KMS-11 (cell line): Measurements from ENCODE around the gene TRAM2.

Experiments used
- H2AFZ ChIP-seq: fragments of 200-600 bp; sonication (generic); 2 replicates; pipeline ENCODE4 v1.6.1; 2016; ENCODE audit warnings: antibody characterized with exemption, mixed run types, low read depth
- H3K27ac ChIP-seq: fragments of 200-600 bp; sonication (generic); 2 replicates; pipeline ENCODE4 v1.6.1; 2016; ENCODE audit warnings: mild to moderate bottlenecking, mixed run types
- H3K27me3 ChIP-seq: fragments of 200-600 bp; sonication (generic); 2 replicates; pipeline ENCODE4 v1.6.1; 2017; ENCODE audit warnings: mild to moderate bottlenecking, low read depth, mixed run types, moderate library complexity; ENCODE audit not compliant: insufficient read depth
- H3K36me3 ChIP-seq: fragments of 200-600 bp; sonication (generic); 2 replicates; pipeline ENCODE4 v1.6.1; 2017; ENCODE audit warnings: mild to moderate bottlenecking, mixed run types; ENCODE audit not compliant: insufficient read depth
- H3K4me1 ChIP-seq: fragments of 200-600 bp; sonication (generic); 2 replicates; pipeline ENCODE4 v1.6.1; 2016; ENCODE audit warnings: mild to moderate bottlenecking, low read depth, mixed run types; ENCODE audit not compliant: poor library complexity, severe bottlenecking
- H3K4me2 ChIP-seq: fragments of 200-600 bp; sonication (generic); 2 replicates; pipeline ENCODE4 v1.7.0; 2016; ENCODE audit warnings: mild to moderate bottlenecking, mixed run types
- H3K4me3 ChIP-seq: fragments of 200-600 bp; sonication (generic); IDR thresholded peaks from 2 replicates; pipeline ENCODE4 v1.6.1; 2017; ENCODE audit warnings: low read depth, low read length, mixed read lengths; ENCODE audit not compliant: insufficient read depth
- H3K79me2 ChIP-seq: fragments of 200-600 bp; sonication (generic); 2 replicates; pipeline ENCODE4 v1.6.1; 2016; ENCODE audit warnings: low read depth, mixed run types; ENCODE audit not compliant: insufficient read depth
- H3K9ac ChIP-seq: fragments of 200-600 bp; sonication (generic); 2 replicates; pipeline ENCODE4 v1.6.1; 2016; ENCODE audit warnings: mild to moderate bottlenecking, mixed run types
- H4K20me1 ChIP-seq: fragments of 200-600 bp; sonication (generic); 2 replicates; pipeline ENCODE4 v1.6.1; 2016; ENCODE audit warnings: mild to moderate bottlenecking, mixed run types; ENCODE audit not compliant: insufficient read depth
- CTCF ChIP-seq: fragments of 200-600 bp; sonication (generic); conservative IDR thresholded peaks from 2 replicates; pipeline ENCODE4 v1.6.1; 2017; ENCODE audit warnings: low read depth, mild to moderate bottlenecking, antibody characterized with exemption, low read length, moderate library complexity, mixed read lengths

Gene TRAM2

GRCh38 chr6:52498538-52499017 is 78.3 kb downstream of the TRAM2 start:
- peak overlapping the region; percentile 67 for H3K9ac ChIP-seq
- H3K27ac ChIP-seq, result peak overlapping the region; percentile 91
- peaks cover 3% of the 10 kb centered on the region; the same call in 1 of the 2 replicates for H3K79me2 ChIP-seq
- peaks cover 98% of the 10 kb centered on the region for H3K4me1 ChIP-seq
- no peaks in the 10 kb centered on the region for H3K27me3 ChIP-seq
- TF ChIP-seq CTCF, result no peak
- H3K36me3 ChIP-seq, result no peaks in the 10 kb centered on the region
- H4K20me1 ChIP-seq, result no peaks in the 10 kb centered on the region
- H3K4me2 ChIP-seq, result peak overlapping the region; percentile 72
- H2AFZ ChIP-seq, result no peak overlapping the region
- H3K4me3 ChIP-seq, result no peak overlapping the region

GRCh38 chr6:52497652-52498408 is 79.0 kb downstream of the TRAM2 start:
- TF ChIP-seq CTCF, result no peak
- Histone ChIP-seq H3K4me2 (peak overlapping the region; percentile 72), H3K36me3 (no peaks in the 10 kb centered on the region), H3K79me2 (peaks cover 3% of the 10 kb centered on the region; the same call in 1 of the 2 replicates), H4K20me1 (no peaks in the 10 kb centered on the region), H3K27ac (peak overlapping the region; percentile 91), H3K27me3 (no peaks in the 10 kb centered on the region), H2AFZ (no peak overlapping the region), H3K4me1 (peaks cover 98% of the 10 kb centered on the region), H3K4me3 (no peak overlapping the region), H3K9ac (peak overlapping the region; percentile 67)

GRCh38 chr6:52496631-52497030 is 80.2 kb downstream of the TRAM2 start:
- no peaks in the 10 kb centered on the region for H3K27me3 ChIP-seq
- H3K4me1 ChIP-seq, result peaks cover 95% of the 10 kb centered on the region
- H4K20me1 ChIP-seq, result no peaks in the 10 kb centered on the region
- no peak overlapping the region for H3K4me3 ChIP-seq
- no peak for TF ChIP-seq CTCF
- no peak overlapping the region for H3K9ac ChIP-seq
- H3K4me2 ChIP-seq, result peak overlapping the region; percentile 72
- no peaks in the 10 kb centered on the region for H3K36me3 ChIP-seq
- H3K79me2 ChIP-seq, result no peaks in the 10 kb centered on the region; the same call in 1 of the 2 replicates
- peak overlapping the region; percentile 91 for H3K27ac ChIP-seq
- no peak overlapping the region for H2AFZ ChIP-seq

DNA sequence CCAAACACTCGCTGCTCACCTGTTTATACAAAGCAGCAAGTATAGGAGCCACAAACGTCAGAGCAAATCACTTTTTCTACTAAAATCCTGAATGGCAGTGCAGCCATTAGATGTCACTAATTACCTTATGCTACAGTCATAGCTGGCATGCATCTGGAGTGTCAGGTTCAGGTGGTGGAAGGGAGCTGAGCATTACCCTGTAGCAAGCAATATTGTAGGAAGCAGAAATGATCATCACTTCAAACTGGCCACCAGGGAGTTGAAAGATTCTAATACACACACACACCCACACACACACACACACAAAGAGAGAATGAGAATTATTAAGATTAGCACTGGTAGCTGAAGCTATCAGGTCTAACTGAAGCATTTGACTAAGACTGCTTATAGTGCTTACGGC is 80.9 kb downstream of the TRAM2 start:
- H3K27ac ChIP-seq, result peak overlapping the region; percentile 91
- H3K4me1 ChIP-seq, result peaks cover 88% of the 10 kb centered on the region

More for the DNA sequence above, 80.9 kb downstream of the TRAM2 start:
- Histone ChIP-seq H3K4me3 (no peak overlapping the region), H3K9ac (no peak overlapping the region), H4K20me1 (no peaks in the 10 kb centered on the region), H3K36me3 (no peaks in the 10 kb centered on the region), H2AFZ (no peak overlapping the region), H3K4me2 (peak overlapping the region; percentile 72; the same call in 1 of the 2 replicates), H3K79me2 (no peaks in the 10 kb centered on the region; the same call in 1 of the 2 replicates), H3K27me3 (no peaks in the 10 kb centered on the region)
- TF ChIP-seq CTCF, result no peak
